Measurements from ENCODE around the gene DSTYK. TPM values are rescaled to one million over a fixed set of nuclear protein-coding genes. Genes with fewer than 3 reads are reported as not detected.

DSTYK gene
- polyA plus RNA-seq, 1 donor from 2014 or later, result 12.1 TPM

GRCh38 chr1:205259998-205260397 lies 48.5 kb upstream of the DSTYK start:
- H3K9me3 ChIP-seq (ENCODE audit: low read length), result no peaks in the 10 kb centered on the region
- H3K9ac ChIP-seq (ENCODE audit: low read length), result no peak overlapping the region
- no peaks in the 10 kb centered on the region for H3K36me3 ChIP-seq (ENCODE audit: insufficient read depth, low read length)
- H4K20me1 ChIP-seq (ENCODE audit: insufficient read depth), result no peaks in the 10 kb centered on the region
- no peaks in the 10 kb centered on the region for H3K9me2 ChIP-seq (ENCODE audit: insufficient read depth, low read length)
- no peaks in the 10 kb centered on the region for H3K27me3 ChIP-seq (ENCODE audit: insufficient read depth, low read depth, low read length)
- no peaks in the 10 kb centered on the region for H3K79me2 ChIP-seq (replicated peaks; ENCODE audit: insufficient read depth, low read length)
- no peak for TF ChIP-seq TAF1 (IDR thresholded peaks at IDR 0.05; ENCODE audit: low read depth)
- no peak for TF ChIP-seq EZH2 (IDR thresholded peaks at IDR 0.05; ENCODE audit: borderline replicate concordance, insufficient read depth, low read length, poor library complexity, severe bottlenecking)
- TF ChIP-seq MXI1 (conservative IDR thresholded peaks at IDR 0.05; ENCODE audit: poor library complexity, severe bottlenecking), result no peak
- no peak for TF ChIP-seq REST (IDR thresholded peaks at IDR 0.05; ENCODE audit: borderline replicate concordance)
- no peak for TF ChIP-seq POLR2AphosphoS5 (IDR thresholded peaks at IDR 0.05)
- no peak for TF ChIP-seq SMC3 (conservative IDR thresholded peaks at IDR 0.05; ENCODE audit: poor library complexity)
- TF ChIP-seq RAD21 (conservative IDR thresholded peaks at IDR 0.05), result no peak
- TF ChIP-seq CTCF (IDR thresholded peaks at IDR 0.05; ENCODE audit: poor library complexity, severe bottlenecking), result no peak
- no peak overlapping the region for H3K4me3 ChIP-seq (ENCODE audit: low read length)
- H3K27ac ChIP-seq (ENCODE audit: low read length), result no peak overlapping the region
- H3F3A ChIP-seq (ENCODE audit: insufficient read depth, low read length, poor library complexity, severe bottlenecking), result no peaks in the 10 kb centered on the region
- no peak overlapping the region for H3K4me2 ChIP-seq (ENCODE audit: low read length)
- no peak overlapping the region for H2AFZ ChIP-seq (ENCODE audit: low read depth, low read length)

GRCh38 chr1:205259324-205259832 lies 47.9 kb upstream of the DSTYK start:
- H3K36me3 ChIP-seq (ENCODE audit: insufficient read depth, low read length), result no peaks in the 10 kb centered on the region
- no peak for TF ChIP-seq POLR2AphosphoS5 (IDR thresholded peaks at IDR 0.05)
- TF ChIP-seq EP300 (conservative IDR thresholded peaks at IDR 0.05; ENCODE audit: poor library complexity, severe bottlenecking), result no peak
- no peak for TF ChIP-seq CTCF (IDR thresholded peaks at IDR 0.05; ENCODE audit: poor library complexity, severe bottlenecking)
- no peak for TF ChIP-seq EZH2 (IDR thresholded peaks at IDR 0.05; ENCODE audit: borderline replicate concordance, insufficient read depth, low read length, poor library complexity, severe bottlenecking)
- no peak for TF ChIP-seq TAF1 (IDR thresholded peaks at IDR 0.05; ENCODE audit: low read depth)
- TF ChIP-seq REST (IDR thresholded peaks at IDR 0.05; ENCODE audit: borderline replicate concordance), result no peak
- no peak for TF ChIP-seq RAD21 (conservative IDR thresholded peaks at IDR 0.05)
- TF ChIP-seq SMC3 (conservative IDR thresholded peaks at IDR 0.05; ENCODE audit: poor library complexity), result no peak
- no peak overlapping the region for H3K4me2 ChIP-seq (ENCODE audit: low read length)
- no peaks in the 10 kb centered on the region for H3K9me3 ChIP-seq (ENCODE audit: low read length)
- H3K27ac ChIP-seq (ENCODE audit: low read length), result no peak overlapping the region
- no peaks in the 10 kb centered on the region for H3K27me3 ChIP-seq (ENCODE audit: insufficient read depth, low read depth, low read length)
- H3K9ac ChIP-seq (ENCODE audit: low read length), result no peak overlapping the region
- no peak overlapping the region for H2AFZ ChIP-seq (ENCODE audit: low read depth, low read length)
- no peaks in the 10 kb centered on the region for H3K79me2 ChIP-seq (replicated peaks; ENCODE audit: insufficient read depth, low read length)
- no peaks in the 10 kb centered on the region for H4K20me1 ChIP-seq (ENCODE audit: insufficient read depth)
- H3K9me2 ChIP-seq (ENCODE audit: insufficient read depth, low read length), result no peaks in the 10 kb centered on the region
- no peaks in the 10 kb centered on the region for H3F3A ChIP-seq (ENCODE audit: insufficient read depth, low read length, poor library complexity, severe bottlenecking)
- no peak overlapping the region for H3K4me3 ChIP-seq (ENCODE audit: low read length)

All from neural cell (in vitro differentiated cells).